ENCODE data around the gene SUPT3H.

DNA sequence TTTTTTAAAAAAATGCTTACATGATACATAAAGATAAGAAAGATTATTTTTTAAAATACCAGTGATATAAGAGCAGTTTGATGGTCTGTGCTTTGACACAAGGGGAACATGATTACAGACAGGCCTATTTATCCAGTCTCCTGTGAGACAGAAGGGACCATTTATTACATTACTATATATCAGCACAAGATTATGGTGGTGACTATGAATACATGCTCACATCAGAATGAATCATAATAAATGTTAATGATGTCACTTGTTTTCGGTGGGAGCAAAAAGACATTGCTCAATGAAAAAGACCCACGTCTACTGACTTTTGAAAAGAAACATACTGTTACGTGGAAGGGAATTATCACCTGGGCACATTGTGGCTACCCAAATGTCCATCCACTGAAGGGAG lies 535.1 kb downstream of the SUPT3H start:
- no peak for TF ChIP-seq POLR2A (IDR thresholded peaks at IDR 0.05; ENCODE audit: low read depth, low read length)
- TF ChIP-seq TAF1 (IDR thresholded peaks at IDR 0.05; ENCODE audit: low read depth, low read length): no peak
